IMR-90 (cell line): Measurements from ENCODE around the gene NF1. TPM values are rescaled to one million over a fixed set of nuclear protein-coding genes. Genes with fewer than 3 reads are reported as not detected.
A peak's percentile ranks its signal among the peaks of the same experiment; 100 is the strongest.

Experiments used
- ATAC-seq: fragments of 200-7000 bp; cut with Tn5 transposase; 2 replicates; pipeline ENCODE4 v1.9.1; 2020; ENCODE audit warnings: low read depth, mild to moderate bottlenecking, moderate library complexity
- BruUV-seq: library from RNA; stranded (reverse); fragments of 400-500 nt; replicated peaks from 2 replicates; lab custom pipeline; 2021; lab: Mats Ljungman, UMichigan
- CTCF ChIA-PET: fragments of 300-600 bp; formaldehyde crosslinking; extraction: SDS; loops from one replicate; lab custom pipeline; 2021; ENCODE audit warnings: antibody characterized with exemption; lab: Yijun Ruan, JAX
- POLR2A ChIA-PET: fragments of 300-600 bp; sonication (Branson Sonifier 250); formaldehyde crosslinking; loops from one replicate; lab custom pipeline; 2022; ENCODE audit warnings: antibody characterized with exemption; ENCODE audit not compliant: unreplicated experiment; lab: Charles Lee
- DNase-seq: peaks from one replicate; pipeline ENCODE4 v3.0.0; 2013
- H2AFZ ChIP-seq: replicated peaks from 2 replicates; pipeline ENCODE3; 2013; ENCODE audit warnings: low read length, mild to moderate bottlenecking; ENCODE audit not compliant: poor library complexity
- H2AK5ac ChIP-seq: 2 replicates; pipeline ENCODE4 v1.6.1; 2013; ENCODE audit warnings: low read depth, low read length, inconsistent platforms
- H2AK9ac ChIP-seq: replicated peaks from 2 replicates; pipeline ENCODE3; 2013; ENCODE audit warnings: mild to moderate bottlenecking, low read depth, low read length, moderate library complexity; ENCODE audit not compliant: poor library complexity
- H2BK120ac ChIP-seq: 2 replicates; pipeline ENCODE4 v1.6.1; 2013; ENCODE audit warnings: low read depth, low read length, inconsistent platforms
- H2BK15ac ChIP-seq: 3 replicates; pipeline ENCODE4 v1.6.1; 2013; ENCODE audit warnings: low read depth, low read length, inconsistent platforms
- H2BK20ac ChIP-seq: 2 replicates; pipeline ENCODE4 v1.6.1; 2013; ENCODE audit warnings: low read depth, mild to moderate bottlenecking, inconsistent platforms, low read length, moderate library complexity
- H2BK5ac ChIP-seq: 2 replicates; pipeline ENCODE4 v1.6.1; 2013; ENCODE audit warnings: mild to moderate bottlenecking, low read depth, low read length, inconsistent platforms; ENCODE audit not compliant: poor library complexity, severe bottlenecking
- H3K14ac ChIP-seq: replicated peaks from 2 replicates; pipeline ENCODE4 v1.6.1; 2013; ENCODE audit warnings: low read depth, low read length, inconsistent platforms
- H3K18ac ChIP-seq: 2 replicates; pipeline ENCODE4 v1.6.1; 2013; ENCODE audit warnings: low read depth, low read length, control low read depth
- H3K23ac ChIP-seq: 2 replicates; pipeline ENCODE4 v1.6.1; 2013; ENCODE audit warnings: low read depth, low read length, inconsistent platforms
- H3K27ac ChIP-seq: 2 replicates; pipeline ENCODE4 v1.5.1; 2013; ENCODE audit warnings: mild to moderate bottlenecking, control low read depth, low read length; ENCODE audit not compliant: insufficient read depth
- H3K27me3 ChIP-seq: 2 replicates; pipeline ENCODE4 v1.6.1; 2013; ENCODE audit warnings: low read length; ENCODE audit not compliant: control insufficient read depth, insufficient read depth
- H3K36me3 ChIP-seq: 2 replicates; pipeline ENCODE4 v1.6.1; 2013; ENCODE audit warnings: low read length, mixed read lengths; ENCODE audit not compliant: control insufficient read depth, insufficient read depth
- H3K4ac ChIP-seq: 2 replicates; pipeline ENCODE4 v1.6.1; 2013; ENCODE audit warnings: low read depth, low read length, inconsistent platforms
- H3K4me1 ChIP-seq: 2 replicates; pipeline ENCODE4 v1.6.1; 2013; ENCODE audit warnings: low read length, mixed read lengths; ENCODE audit not compliant: control insufficient read depth, insufficient read depth
- H3K4me2 ChIP-seq: 2 replicates; pipeline ENCODE4 v1.6.1; 2013; ENCODE audit warnings: low read depth, mild to moderate bottlenecking, control low read depth, low read length, moderate library complexity
- H3K4me3 ChIP-seq: 2 replicates; pipeline ENCODE4 v1.5.1; 2013; ENCODE audit warnings: low read depth, mild to moderate bottlenecking, control low read depth, low read length, moderate library complexity; ENCODE audit not compliant: insufficient read depth
- H3K56ac ChIP-seq: 2 replicates; pipeline ENCODE4 v1.6.1; 2013; ENCODE audit warnings: low read length, inconsistent platforms; ENCODE audit not compliant: insufficient read depth; ENCODE audit errors: extremely low read depth
- H3K79me1 ChIP-seq, 2 experiments: 2 replicates each; pipeline ENCODE4 v1.6.1; 2013; ENCODE audit warnings: low read length in 2 of 2, inconsistent platforms in 1 of 2, low read depth in 1 of 2
- H3K9ac ChIP-seq: 2 replicates; pipeline ENCODE4 v1.6.1; 2013; ENCODE audit warnings: low read depth, low read length, control low read depth
- H3K9me1 ChIP-seq: 2 replicates; pipeline ENCODE4 v1.6.1; 2013; ENCODE audit warnings: low read length, inconsistent platforms; ENCODE audit not compliant: insufficient read depth
- H3K9me3 ChIP-seq: 2 replicates; pipeline ENCODE4 v1.6.1; 2013; ENCODE audit warnings: low read length; ENCODE audit not compliant: control insufficient read depth, insufficient read depth
- H4K20me1 ChIP-seq: 2 replicates; pipeline ENCODE4 v1.6.1; 2013; ENCODE audit warnings: low read length, inconsistent platforms; ENCODE audit not compliant: insufficient read depth
- H4K5ac ChIP-seq: 2 replicates; pipeline ENCODE4 v1.6.1; 2013; ENCODE audit warnings: mild to moderate bottlenecking, low read depth, low read length, control low read depth
- H4K8ac ChIP-seq, 2 experiments: 2 replicates each; pipeline ENCODE4 v1.6.1; 2013; ENCODE audit warnings: low read depth in 2 of 2, low read length in 2 of 2, control low read depth in 1 of 2, inconsistent platforms in 1 of 2
- H4K91ac ChIP-seq: 2 replicates; pipeline ENCODE4 v1.6.1; 2013; ENCODE audit warnings: low read depth, low read length, inconsistent platforms; ENCODE audit not compliant: insufficient read depth
- BHLHE40 ChIP-seq: fragments of 150-350 bp; IDR thresholded peaks from 2 replicates; pipeline ENCODE4 v1.6.1; 2016; ENCODE audit warnings: mild to moderate bottlenecking, low read depth, low read length
- CEBPB ChIP-seq: IDR thresholded peaks from 2 replicates; pipeline ENCODE4 v1.6.1; 2012; ENCODE audit warnings: low read depth, low read length, improper control_type of control experiment
- FOS ChIP-seq: fragments of 150-350 bp; IDR thresholded peaks from 2 replicates; pipeline ENCODE4 v1.6.1; 2016; ENCODE audit warnings: low read depth, low read length
- MAFK ChIP-seq: IDR thresholded peaks from 2 replicates; pipeline ENCODE4 v1.6.1; 2012; ENCODE audit warnings: low read depth, low read length, improper control_type of control experiment
- MAZ ChIP-seq: IDR thresholded peaks from 2 replicates; pipeline ENCODE4 v1.6.1; 2012; ENCODE audit warnings: low read depth, mild to moderate bottlenecking, low read length, improper control_type of control experiment, moderate library complexity, borderline replicate concordance
- NFE2L2 ChIP-seq: fragments of 150-350 bp; IDR thresholded peaks from 2 replicates; pipeline ENCODE4 v1.6.1; 2016; ENCODE audit warnings: low read depth, mild to moderate bottlenecking, low read length
- POLR2A ChIP-seq: IDR thresholded peaks from 2 replicates; pipeline ENCODE4 v1.6.1; 2012; ENCODE audit warnings: mild to moderate bottlenecking, low read depth, low read length
- WGBS, 2 experiments: methylation state at CpG; one replicate each; pipeline versions ENCODE4 v1.1.5 to v1.1.7; 2013; ENCODE audit warnings: missing lambda C conversion rate in 2 of 2; ENCODE audit not compliant: insufficient read length in 1 of 2; ENCODE audit errors: extremely low coverage in 2 of 2; 5-methylcytosine and 5-hydroxymethylcytosine counted together
- dilution Hi-C: fragments of 300-500 bp; cut with HindIII; formaldehyde crosslinking; loops from one replicate; pipeline ENCODE4 v1.14.3; 2018; ENCODE audit warnings: low sequenced_read_pairs; ENCODE audit not compliant: unreplicated experiment
- in situ Hi-C: fragments of 300-500 bp; cut with MboI; formaldehyde crosslinking; loops from 3 replicates; pipeline ENCODE4 v1.14.3; 2019; ENCODE audit warnings: low sequenced_read_pairs, inconsistent platforms, mixed read lengths
- intact Hi-C: fragments of 100-400 bp; cut with micrococcal nuclease; formaldehyde crosslinking; loops from 2 replicates; pipeline ENCODE4 v1.10.0; 2022
- polyA plus RNA-seq, 3 experiments: library from polyadenylated mRNA; depleted of rRNA; stranded (reverse); fragments of >200 nt; gene quantifications; 2 replicates each; pipeline ENCODE4 v1.2.3, GENCODE V29; 2012; ENCODE audit warnings: low replicate concordance in 1 of 3
- total RNA-seq: library from RNA; depleted of rRNA; stranded (reverse); fragments of >200 nt; gene quantifications from 2 replicates; pipeline ENCODE4 v1.2.3, GENCODE V29; 2012

NF1 gene
- total and polyA plus RNA-seq, 2 of the 4 experiments (the other 2 are of a cell fraction): 17.9 to 48.6 TPM

DNA sequence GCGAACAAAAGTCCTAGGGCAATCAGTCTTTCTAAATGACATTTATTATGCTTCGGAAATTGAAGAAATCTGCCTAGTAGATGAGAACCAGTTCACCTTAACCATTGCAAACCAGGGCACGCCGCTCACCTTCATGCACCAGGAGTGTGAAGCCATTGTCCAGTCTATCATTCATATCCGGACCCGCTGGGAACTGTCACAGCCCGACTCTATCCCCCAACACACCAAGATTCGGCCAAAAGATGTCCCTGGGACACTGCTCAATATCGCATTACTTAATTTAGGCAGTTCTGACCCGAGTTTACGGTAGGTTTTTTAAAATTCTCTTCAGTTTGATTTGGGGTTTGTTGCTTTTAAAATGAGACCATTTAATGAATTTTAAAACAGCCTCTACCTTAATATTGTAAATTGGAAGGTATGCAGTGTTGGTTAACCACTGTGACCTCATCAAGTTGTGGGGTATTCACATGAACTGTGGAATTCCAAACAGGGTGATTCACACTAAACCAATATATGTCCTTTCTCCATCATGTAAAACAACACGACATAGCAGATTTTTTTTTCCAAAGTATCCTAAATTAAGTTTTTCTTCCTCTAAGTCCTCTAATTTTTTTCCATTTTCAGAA, 232.9 kb downstream of the NF1 start:
- no peaks in the 10 kb centered on the region for H3K9me3 ChIP-seq
- H3K9ac ChIP-seq: no peak overlapping the region
- H3K18ac ChIP-seq: peak overlapping the region; percentile 57
- H2AFZ ChIP-seq: no peak overlapping the region
- H3K56ac ChIP-seq: no peak overlapping the region
- dilution Hi-C loops: no loop called here
- H4K20me1 ChIP-seq: no peaks in the 10 kb centered on the region; the same call in 1 of the 2 replicates
- peak overlapping the region; percentile 72 for H2BK120ac ChIP-seq
- no peaks in the 10 kb centered on the region for H3K27me3 ChIP-seq
- peaks cover 6% of the 10 kb centered on the region; the same call in 1 of the 2 replicates for H3K4me1 ChIP-seq
- H3K4me3 ChIP-seq: no peak overlapping the region
- peak overlapping the region; percentile 31 for H3K27ac ChIP-seq
- TF ChIP-seq BHLHE40 (0 out of 2 replicates have a peak, but pooled peaks have one; percentile 16), CEBPB (peak; percentile 35), POLR2A (no peak), FOS (peak; percentile 47), MAFK (peak; percentile 42; the same call in 1 of the 2 replicates), MAZ (no peak), NFE2L2 (no peak)
- 90% methylated on average over 3 of the region's 12 CpGs; no CpG with 5 or more reads in 1 of the 2 experiments for WGBS, 2 experiments
- H3K23ac ChIP-seq: 0 out of 2 replicates have a peak overlapping the region, but pooled peaks have one; percentile 2
- DNase-seq: peak; percentile 90
- H2BK5ac ChIP-seq: peak overlapping the region; percentile 86
- peak; percentile 90 for ATAC-seq
- peak overlapping the region; percentile 60 for H2BK20ac ChIP-seq
- H4K5ac ChIP-seq: peak overlapping the region; percentile 33; the same call in 1 of the 2 replicates
- in situ Hi-C loops: no loop called here
- H3K4ac ChIP-seq: peak overlapping the region; percentile 72
- ChIA-PET CTCF (no interaction called here), POLR2A (no interaction called here)
- peak overlapping the region; percentile 86 for H2AK5ac ChIP-seq
- peak overlapping the region; percentile 27; the same call in 1 of the 2 replicates for H4K91ac ChIP-seq
- peak overlapping the region; percentile 71; the same call in 2 of the 3 replicates for H2BK15ac ChIP-seq
- H3K4me2 ChIP-seq: peak overlapping the region; percentile 38; the same call in 1 of the 2 replicates
- peak overlapping the region in 1 of 2 experiments; percentile 78; a peak in 2 of 4 replicates for H4K8ac ChIP-seq
- intact Hi-C loops: no loop called here
- H3K14ac ChIP-seq: peak overlapping the region; percentile 39
- peaks cover 7% of the 10 kb centered on the region for H3K9me1 ChIP-seq
- H3K79me1 ChIP-seq: peaks cover 0 to 24% of the 10 kb centered on the region in 2 experiments; a peak in 2 of 4 replicates
- H2AK9ac ChIP-seq: no peak overlapping the region
- BruUV-seq: no TSS peak
- peaks cover 14% of the 10 kb centered on the region for H3K36me3 ChIP-seq
